DND-41 (cell line): Measurements from ENCODE around the gene HMCN2.

Experiments used
- EZH2 ChIP-seq: IDR thresholded peaks from 3 replicates; pipeline ENCODE4 v1.6.1; 2012; ENCODE audit warnings: borderline replicate concordance, low read depth, mild to moderate bottlenecking, moderate library complexity, low read length, inconsistent platforms; ENCODE audit not compliant: severe bottlenecking
- TF ChIP-seq, protein P1 (sequence below): IDR thresholded peaks from 2 replicates; pipeline ENCODE4 v1.5.1; 2012; ENCODE audit warnings: borderline replicate concordance, low read length, moderate library complexity, mild to moderate bottlenecking; ENCODE audit not compliant: poor library complexity, severe bottlenecking; ENCODE audit errors: extremely low read depth

DNA sequence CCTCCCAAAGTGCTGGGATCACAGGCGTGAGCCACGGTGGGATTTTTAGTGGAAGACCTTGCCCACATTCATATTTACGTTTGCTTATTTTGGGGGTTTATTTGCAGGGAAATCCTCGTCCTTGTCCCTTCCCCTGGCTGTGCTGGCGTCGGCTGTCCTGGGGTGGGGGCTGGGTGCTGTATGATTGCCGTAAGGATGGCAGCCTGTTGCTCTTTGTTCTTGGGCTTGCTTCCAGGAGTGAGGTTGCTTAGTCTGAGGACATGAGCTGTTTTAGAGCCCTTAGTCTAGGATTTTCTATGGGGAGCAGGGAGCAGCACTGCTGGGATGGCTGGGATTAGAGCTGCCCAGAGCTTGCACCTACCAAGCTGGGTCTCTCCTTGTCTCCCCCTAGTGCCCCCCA lies 93.4 kb downstream of the HMCN2 start:
- no peak for TF ChIP-seq EZH2
- TF ChIP-seq, protein P1, sequence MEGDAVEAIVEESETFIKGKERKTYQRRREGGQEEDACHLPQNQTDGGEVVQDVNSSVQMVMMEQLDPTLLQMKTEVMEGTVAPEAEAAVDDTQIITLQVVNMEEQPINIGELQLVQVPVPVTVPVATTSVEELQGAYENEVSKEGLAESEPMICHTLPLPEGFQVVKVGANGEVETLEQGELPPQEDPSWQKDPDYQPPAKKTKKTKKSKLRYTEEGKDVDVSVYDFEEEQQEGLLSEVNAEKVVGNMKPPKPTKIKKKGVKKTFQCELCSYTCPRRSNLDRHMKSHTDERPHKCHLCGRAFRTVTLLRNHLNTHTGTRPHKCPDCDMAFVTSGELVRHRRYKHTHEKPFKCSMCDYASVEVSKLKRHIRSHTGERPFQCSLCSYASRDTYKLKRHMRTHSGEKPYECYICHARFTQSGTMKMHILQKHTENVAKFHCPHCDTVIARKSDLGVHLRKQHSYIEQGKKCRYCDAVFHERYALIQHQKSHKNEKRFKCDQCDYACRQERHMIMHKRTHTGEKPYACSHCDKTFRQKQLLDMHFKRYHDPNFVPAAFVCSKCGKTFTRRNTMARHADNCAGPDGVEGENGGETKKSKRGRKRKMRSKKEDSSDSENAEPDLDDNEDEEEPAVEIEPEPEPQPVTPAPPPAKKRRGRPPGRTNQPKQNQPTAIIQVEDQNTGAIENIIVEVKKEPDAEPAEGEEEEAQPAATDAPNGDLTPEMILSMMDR: no peak
